ENCODE measurements around the gene CNTN6. TPM values are rescaled to one million over a fixed set of nuclear protein-coding genes. Genes with fewer than 3 reads are reported as not detected.

The CNTN6 gene
- total RNA-seq, 1 experiment from 2014 or later = not detected

GRCh38 chr3:1365528-1365927 is 272.7 kb downstream of the CNTN6 start:
- DNase-seq (ENCODE audit: low spot score) = no peak
- Mint-ChIP-seq H3K9me3 (peaks cover 68% of the 10 kb centered on the region), H3K27me3 (ENCODE audit: low read depth) (no peaks in the 10 kb centered on the region; the same call in 1 of the 2 replicates), H3K4me3 (no peak overlapping the region), H3K36me3 (peaks cover 59% of the 10 kb centered on the region), H3K4me1 (no peaks in the 10 kb centered on the region), H3K27ac (no peak overlapping the region)
- POLR2A ChIA-PET = no interaction called here
- CTCF ChIA-PET = no interaction called here
- ATAC-seq = no peak
- TF ChIP-seq TP53 (CRISPR knock-in tag; IDR thresholded peaks at IDR 0.05) = no peak
- TF ChIP-seq CBFB (CRISPR knock-in tag; IDR thresholded peaks at IDR 0.05; ENCODE audit: low read depth) = no peak
- no peak for TF ChIP-seq STAT6 (CRISPR knock-in tag; conservative IDR thresholded peaks at IDR 0.05; ENCODE audit: low read depth)
- TF ChIP-seq ZNF219 (CRISPR knock-in tag; IDR thresholded peaks at IDR 0.05; ENCODE audit: borderline replicate concordance) = no peak
- TF ChIP-seq JAZF1 (CRISPR knock-in tag; IDR thresholded peaks at IDR 0.05) = no peak
- TF ChIP-seq, protein P1, sequence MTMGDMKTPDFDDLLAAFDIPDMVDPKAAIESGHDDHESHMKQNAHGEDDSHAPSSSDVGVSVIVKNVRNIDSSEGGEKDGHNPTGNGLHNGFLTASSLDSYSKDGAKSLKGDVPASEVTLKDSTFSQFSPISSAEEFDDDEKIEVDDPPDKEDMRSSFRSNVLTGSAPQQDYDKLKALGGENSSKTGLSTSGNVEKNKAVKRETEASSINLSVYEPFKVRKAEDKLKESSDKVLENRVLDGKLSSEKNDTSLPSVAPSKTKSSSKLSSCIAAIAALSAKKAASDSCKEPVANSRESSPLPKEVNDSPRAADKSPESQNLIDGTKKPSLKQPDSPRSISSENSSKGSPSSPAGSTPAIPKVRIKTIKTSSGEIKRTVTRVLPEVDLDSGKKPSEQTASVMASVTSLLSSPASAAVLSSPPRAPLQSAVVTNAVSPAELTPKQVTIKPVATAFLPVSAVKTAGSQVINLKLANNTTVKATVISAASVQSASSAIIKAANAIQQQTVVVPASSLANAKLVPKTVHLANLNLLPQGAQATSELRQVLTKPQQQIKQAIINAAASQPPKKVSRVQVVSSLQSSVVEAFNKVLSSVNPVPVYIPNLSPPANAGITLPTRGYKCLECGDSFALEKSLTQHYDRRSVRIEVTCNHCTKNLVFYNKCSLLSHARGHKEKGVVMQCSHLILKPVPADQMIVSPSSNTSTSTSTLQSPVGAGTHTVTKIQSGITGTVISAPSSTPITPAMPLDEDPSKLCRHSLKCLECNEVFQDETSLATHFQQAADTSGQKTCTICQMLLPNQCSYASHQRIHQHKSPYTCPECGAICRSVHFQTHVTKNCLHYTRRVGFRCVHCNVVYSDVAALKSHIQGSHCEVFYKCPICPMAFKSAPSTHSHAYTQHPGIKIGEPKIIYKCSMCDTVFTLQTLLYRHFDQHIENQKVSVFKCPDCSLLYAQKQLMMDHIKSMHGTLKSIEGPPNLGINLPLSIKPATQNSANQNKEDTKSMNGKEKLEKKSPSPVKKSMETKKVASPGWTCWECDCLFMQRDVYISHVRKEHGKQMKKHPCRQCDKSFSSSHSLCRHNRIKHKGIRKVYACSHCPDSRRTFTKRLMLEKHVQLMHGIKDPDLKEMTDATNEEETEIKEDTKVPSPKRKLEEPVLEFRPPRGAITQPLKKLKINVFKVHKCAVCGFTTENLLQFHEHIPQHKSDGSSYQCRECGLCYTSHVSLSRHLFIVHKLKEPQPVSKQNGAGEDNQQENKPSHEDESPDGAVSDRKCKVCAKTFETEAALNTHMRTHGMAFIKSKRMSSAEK (CRISPR knock-in tag; IDR thresholded peaks at IDR 0.05; ENCODE audit: borderline replicate concordance) = no peak
- no peak for TF ChIP-seq NR3C1 (CRISPR knock-in tag; conservative IDR thresholded peaks at IDR 0.05; ENCODE audit: low read depth)
- TF ChIP-seq, protein P2, sequence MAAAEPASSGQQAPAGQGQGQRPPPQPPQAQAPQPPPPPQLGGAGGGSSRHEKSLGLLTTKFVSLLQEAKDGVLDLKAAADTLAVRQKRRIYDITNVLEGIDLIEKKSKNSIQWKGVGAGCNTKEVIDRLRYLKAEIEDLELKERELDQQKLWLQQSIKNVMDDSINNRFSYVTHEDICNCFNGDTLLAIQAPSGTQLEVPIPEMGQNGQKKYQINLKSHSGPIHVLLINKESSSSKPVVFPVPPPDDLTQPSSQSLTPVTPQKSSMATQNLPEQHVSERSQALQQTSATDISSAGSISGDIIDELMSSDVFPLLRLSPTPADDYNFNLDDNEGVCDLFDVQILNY (CRISPR knock-in tag; IDR thresholded peaks at IDR 0.05) = no peak
- no peak for TF ChIP-seq ARID4B (CRISPR knock-in tag; IDR thresholded peaks at IDR 0.05; ENCODE audit: borderline replicate concordance)
- no peak for TF ChIP-seq ATF3 (CRISPR knock-in tag; conservative IDR thresholded peaks at IDR 0.05)

DNA sequence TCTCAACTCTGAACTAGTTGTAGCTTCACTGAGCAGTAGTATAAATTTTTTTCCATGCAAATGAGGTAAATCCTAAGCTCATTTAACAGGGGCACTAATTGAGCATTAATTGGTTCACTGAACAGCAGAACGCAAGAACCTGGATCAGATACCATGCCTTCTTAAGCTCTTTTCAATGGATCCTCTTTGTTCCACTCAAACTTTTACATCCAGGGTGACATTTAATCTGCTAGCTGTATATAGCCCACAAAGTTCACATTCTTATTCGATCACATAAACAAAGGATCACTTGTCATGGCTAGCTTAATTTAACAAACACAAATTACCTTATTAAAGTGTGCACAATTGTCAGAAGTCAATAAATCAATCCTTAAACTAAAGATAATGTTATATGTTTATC is 281.6 kb downstream of the CNTN6 start:
- H3K27me3 Mint-ChIP-seq (ENCODE audit: low read depth) = peaks cover 3% of the 10 kb centered on the region
- ChIA-PET POLR2A (no interaction called here), CTCF (no interaction called here)
- ATAC-seq (no peak), DNase-seq (ENCODE audit: low spot score) (no peak)
- H3K27ac Mint-ChIP-seq = no peak overlapping the region
- peaks cover 76% of the 10 kb centered on the region for H3K9me3 Mint-ChIP-seq
- H3K4me3 Mint-ChIP-seq = no peak overlapping the region
- no peaks in the 10 kb centered on the region for H3K4me1 Mint-ChIP-seq
- H3K36me3 Mint-ChIP-seq = peaks cover 61% of the 10 kb centered on the region
- no peak for TF ChIP-seq TEAD1 (CRISPR knock-in tag; IDR thresholded peaks at IDR 0.05)
- TF ChIP-seq, protein P3, sequence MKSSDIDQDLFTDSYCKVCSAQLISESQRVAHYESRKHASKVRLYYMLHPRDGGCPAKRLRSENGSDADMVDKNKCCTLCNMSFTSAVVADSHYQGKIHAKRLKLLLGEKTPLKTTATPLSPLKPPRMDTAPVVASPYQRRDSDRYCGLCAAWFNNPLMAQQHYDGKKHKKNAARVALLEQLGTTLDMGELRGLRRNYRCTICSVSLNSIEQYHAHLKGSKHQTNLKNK (CRISPR knock-in tag; IDR thresholded peaks at IDR 0.05) = no peak
- TF ChIP-seq MYBL2 (CRISPR knock-in tag; IDR thresholded peaks at IDR 0.05) = no peak
- no peak for TF ChIP-seq MXD4 (CRISPR knock-in tag; IDR thresholded peaks at IDR 0.05; ENCODE audit: borderline replicate concordance)
- TF ChIP-seq ZNF425 (CRISPR knock-in tag; conservative IDR thresholded peaks at IDR 0.05) = no peak
- TF ChIP-seq ZNF396 (CRISPR knock-in tag; IDR thresholded peaks at IDR 0.05; ENCODE audit: borderline replicate concordance) = no peak
- no peak for TF ChIP-seq CREM (CRISPR knock-in tag; IDR thresholded peaks at IDR 0.05)
- no peak for TF ChIP-seq NFYB (CRISPR knock-in tag; conservative IDR thresholded peaks at IDR 0.05; ENCODE audit: low read depth)
- TF ChIP-seq TEAD4 (CRISPR knock-in tag; IDR thresholded peaks at IDR 0.05) = no peak
